Memory B cell (primary cell): Measurements from ENCODE around the gene UBE2F.
"Not testable (repeated sequence)": the region's sequence is repeated elsewhere in the genome, so short reads cannot be mapped to it uniquely, and the experiment has no call there.

ENCODE experiments used
- ATAC-seq: fragments of 150-1000 bp; cut with Tn5 transposase; 2 replicates; pipeline ENCODE4 v1.10.0; 2021; ENCODE audit warnings: low read depth, mild to moderate bottlenecking, moderate library complexity
- DNase-seq, 2 donors: peaks; one replicate each; pipeline ENCODE4 v3.0.0; 2022; ENCODE audit warnings: low spot score in 2 of 2
- H3K27ac Mint-ChIP-seq: one replicate; pipeline ENCODE4 v1.8.0; 2022; ENCODE audit warnings: mild to moderate bottlenecking, moderate library complexity, mixed read lengths
- H3K27me3 Mint-ChIP-seq: one replicate; pipeline ENCODE4 v1.8.0; 2022; ENCODE audit warnings: mixed read lengths
- H3K36me3 Mint-ChIP-seq: one replicate; pipeline ENCODE4 v1.8.0; 2022; ENCODE audit warnings: mild to moderate bottlenecking, mixed read lengths
- H3K4me1 Mint-ChIP-seq: one replicate; pipeline ENCODE4 v1.8.0; 2022; ENCODE audit warnings: mixed read lengths
- H3K4me3 Mint-ChIP-seq: one replicate; pipeline ENCODE4 v1.8.0; 2022; ENCODE audit warnings: mild to moderate bottlenecking, moderate library complexity, mixed read lengths
- H3K9me3 Mint-ChIP-seq: one replicate; pipeline ENCODE4 v1.8.0; 2022; ENCODE audit warnings: mixed read lengths

The UBE2F gene

GRCh38 chr2:237934186-237934585 is 32.6 kb upstream of the UBE2F start:
- peaks cover 3% of the 10 kb centered on the region for H3K9me3 Mint-ChIP-seq
- ATAC-seq, result no peak
- no peak for DNase-seq
- H3K27me3 Mint-ChIP-seq, result peaks cover 25% of the 10 kb centered on the region
- H3K36me3 Mint-ChIP-seq, result peaks cover 7% of the 10 kb centered on the region
- no peak overlapping the region for H3K27ac Mint-ChIP-seq
- H3K4me3 Mint-ChIP-seq, result no peak overlapping the region
- no peaks in the 10 kb centered on the region for H3K4me1 Mint-ChIP-seq

- no peak overlapping the region for H3K4me3 Mint-ChIP-seq
- no peak overlapping the region for H3K27ac Mint-ChIP-seq
These were observed 30.9 kb upstream of the UBE2F start for GRCh38 chr2:237935740-237936452.

GRCh38 chr2:237939251-237939650 is 27.6 kb upstream of the UBE2F start:
- ATAC-seq, result no peak
- Mint-ChIP-seq H3K27me3 (peaks cover 19% of the 10 kb centered on the region), H3K36me3 (no peaks in the 10 kb centered on the region), H3K4me1 (peaks cover 7% of the 10 kb centered on the region), H3K9me3 (no peaks in the 10 kb centered on the region), H3K27ac (no peak overlapping the region), H3K4me3 (no peak overlapping the region)
- DNase-seq, result no peak

More at GRCh38 chr2:237935740-237936452, 30.9 kb upstream of the UBE2F start:
- H3K4me1 Mint-ChIP-seq, result peaks cover 4% of the 10 kb centered on the region
- ATAC-seq (no peak), DNase-seq (no peak)
- no peaks in the 10 kb centered on the region for H3K9me3 Mint-ChIP-seq
- H3K36me3 Mint-ChIP-seq, result no peaks in the 10 kb centered on the region
- H3K27me3 Mint-ChIP-seq, result peaks cover 21% of the 10 kb centered on the region

DNA sequence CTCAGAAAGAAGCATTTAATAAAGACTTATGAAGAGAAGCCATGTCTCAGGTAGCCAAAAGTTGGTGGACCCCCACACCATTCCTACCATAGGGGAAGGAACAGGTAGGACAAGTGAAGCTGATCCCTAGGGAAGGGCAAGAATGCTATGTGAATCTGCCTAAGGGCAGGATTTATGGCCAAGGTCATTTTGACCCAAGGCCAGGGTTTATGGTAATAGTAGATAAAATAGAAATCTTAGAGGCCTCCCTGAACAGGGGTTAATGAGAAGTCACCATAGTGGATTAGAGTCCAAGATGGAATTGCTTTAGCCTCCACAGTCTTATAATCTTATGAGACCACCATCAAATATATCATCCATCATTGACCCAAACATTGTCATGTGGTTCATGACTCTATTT is 26.0 kb upstream of the UBE2F start:
- Mint-ChIP-seq H3K4me1 (peaks cover 7% of the 10 kb centered on the region), H3K27me3 (peaks cover 22% of the 10 kb centered on the region), H3K27ac (no peak overlapping the region), H3K9me3 (peaks cover 5% of the 10 kb centered on the region), H3K36me3 (peaks cover 3% of the 10 kb centered on the region), H3K4me3 (no peak overlapping the region)
- ATAC-seq (no peak), DNase-seq (no peak)

DNA sequence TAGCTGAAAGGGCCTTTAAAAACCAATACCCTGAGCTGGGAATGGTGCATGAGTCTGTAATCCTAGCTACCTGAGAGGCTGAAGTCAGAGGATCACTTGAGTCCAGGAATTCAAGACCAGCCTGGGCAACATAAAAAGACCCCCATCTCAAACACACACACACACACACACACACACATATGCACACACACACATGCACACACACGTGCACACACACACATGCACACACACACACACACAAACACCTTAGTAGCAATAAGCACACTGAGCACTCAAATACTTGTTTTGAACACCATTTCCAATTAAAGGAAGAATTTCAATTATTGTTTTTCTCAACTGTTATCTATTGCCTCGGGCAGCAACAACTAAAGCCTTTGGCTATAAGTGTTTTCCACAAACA is 25.6 kb upstream of the UBE2F start:
- H3K4me1 Mint-ChIP-seq, result peaks cover 7% of the 10 kb centered on the region
- peaks cover 8% of the 10 kb centered on the region for H3K9me3 Mint-ChIP-seq
- H3K4me3 Mint-ChIP-seq, result no peak overlapping the region
- no peak overlapping the region for H3K27ac Mint-ChIP-seq
- ATAC-seq, result no peak
- no peak for DNase-seq
- peaks cover 6% of the 10 kb centered on the region for H3K36me3 Mint-ChIP-seq
- peaks cover 22% of the 10 kb centered on the region for H3K27me3 Mint-ChIP-seq

GRCh38 chr2:237942513-237942899 is 24.3 kb upstream of the UBE2F start:
- Mint-ChIP-seq H3K27ac (no peak overlapping the region), H3K4me1 (peaks cover 7% of the 10 kb centered on the region), H3K4me3 (no peak overlapping the region), H3K9me3 (peaks cover 15% of the 10 kb centered on the region), H3K36me3 (peaks cover 13% of the 10 kb centered on the region), H3K27me3 (peaks cover 26% of the 10 kb centered on the region)
- no peak for ATAC-seq
- no peak for DNase-seq

- no peak overlapping the region for H3K27ac Mint-ChIP-seq
- H3K4me3 Mint-ChIP-seq, result no peak overlapping the region
- peaks cover 13% of the 10 kb centered on the region for H3K36me3 Mint-ChIP-seq
- peaks cover 26% of the 10 kb centered on the region for H3K27me3 Mint-ChIP-seq
- peaks cover 7% of the 10 kb centered on the region for H3K4me1 Mint-ChIP-seq
- ATAC-seq, result no peak
- no peak for DNase-seq
- peaks cover 15% of the 10 kb centered on the region for H3K9me3 Mint-ChIP-seq
These were observed 23.3 kb upstream of the UBE2F start for GRCh38 chr2:237943395-237944094.

GRCh38 chr2:237944302-237944701 is 22.5 kb upstream of the UBE2F start:
- no peak for ATAC-seq
- no peak for DNase-seq
- Mint-ChIP-seq H3K27me3 (peaks cover 29% of the 10 kb centered on the region), H3K4me3 (no peak overlapping the region), H3K27ac (no peak overlapping the region), H3K36me3 (peaks cover 13% of the 10 kb centered on the region), H3K4me1 (peaks cover 7% of the 10 kb centered on the region), H3K9me3 (peaks cover 15% of the 10 kb centered on the region)

DNA sequence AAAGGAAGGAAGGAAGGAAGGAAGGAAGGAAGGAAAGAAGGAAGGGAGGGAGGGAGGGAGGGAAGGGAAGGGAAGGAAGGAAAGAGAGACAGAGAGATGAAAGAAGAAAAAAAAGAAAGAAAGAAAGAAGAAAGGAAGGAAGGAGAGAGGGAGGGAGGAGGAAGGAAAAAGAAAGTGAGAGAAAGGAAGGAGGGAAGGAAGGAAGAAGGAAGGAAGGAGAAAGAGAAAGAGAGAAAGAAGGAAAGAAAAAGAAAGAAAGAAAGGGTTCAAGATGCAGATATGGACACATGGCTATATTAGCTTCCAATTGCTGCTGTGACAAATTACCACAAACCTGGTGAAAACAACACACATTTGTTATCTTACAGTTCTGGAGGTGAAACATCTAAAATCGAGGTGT is 20.4 kb upstream of the UBE2F start:
- ATAC-seq (no peak), DNase-seq (no peak)
- no peak overlapping the region for H3K27ac Mint-ChIP-seq
- no peak overlapping the region for H3K4me3 Mint-ChIP-seq
- peaks cover 13% of the 10 kb centered on the region for H3K36me3 Mint-ChIP-seq
- peaks cover 15% of the 10 kb centered on the region for H3K9me3 Mint-ChIP-seq
- H3K27me3 Mint-ChIP-seq, result peaks cover 27% of the 10 kb centered on the region
- H3K4me1 Mint-ChIP-seq, result peaks cover 3% of the 10 kb centered on the region

DNA sequence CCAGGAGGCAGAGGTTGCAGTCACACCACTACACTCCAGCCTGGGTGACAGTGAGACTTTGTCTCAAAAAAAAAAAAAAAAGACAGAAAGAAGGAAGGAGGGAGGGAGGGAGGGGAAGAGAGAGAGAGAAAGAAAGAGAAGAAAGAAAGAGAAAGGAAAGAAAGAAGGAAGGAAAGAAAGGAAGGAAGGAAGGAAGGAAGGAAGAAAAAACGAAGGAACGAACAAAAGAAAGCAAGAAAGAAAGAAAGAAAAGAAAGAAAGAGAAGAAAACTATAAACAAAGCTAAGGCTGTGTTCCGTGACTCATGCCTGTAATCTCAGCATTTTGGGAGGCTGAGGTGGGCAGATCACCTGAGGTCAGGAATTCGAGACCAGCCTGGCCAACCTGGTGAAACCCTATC is 15.5 kb upstream of the UBE2F start:
- not testable (repeated sequence) for H3K9me3 Mint-ChIP-seq, H3K27ac Mint-ChIP-seq, H3K36me3 Mint-ChIP-seq, H3K4me3 Mint-ChIP-seq, ATAC-seq, H3K4me1 Mint-ChIP-seq, DNase-seq
- H3K27me3 Mint-ChIP-seq, result peaks cover 14% of the 10 kb centered on the region

- DNase-seq (no peak), ATAC-seq (no peak)
- Mint-ChIP-seq H3K4me1 (peaks cover 3% of the 10 kb centered on the region), H3K27ac (no peak overlapping the region), H3K36me3 (peaks cover 4% of the 10 kb centered on the region), H3K27me3 (peaks cover 12% of the 10 kb centered on the region), H3K9me3 (peaks cover 4% of the 10 kb centered on the region), H3K4me3 (no peak overlapping the region)
These were observed 14.9 kb upstream of the UBE2F start for GRCh38 chr2:237951878-237952277.

GRCh38 chr2:237952851-237953250 is 14.0 kb upstream of the UBE2F start:
- H3K27ac Mint-ChIP-seq, result no peak overlapping the region
- no peak overlapping the region for H3K4me3 Mint-ChIP-seq
- no peak for ATAC-seq
- H3K27me3 Mint-ChIP-seq, result peaks cover 12% of the 10 kb centered on the region
- H3K36me3 Mint-ChIP-seq, result peaks cover 2% of the 10 kb centered on the region
- DNase-seq, result no peak
- no peaks in the 10 kb centered on the region for H3K9me3 Mint-ChIP-seq
- H3K4me1 Mint-ChIP-seq, result peaks cover 6% of the 10 kb centered on the region

DNA sequence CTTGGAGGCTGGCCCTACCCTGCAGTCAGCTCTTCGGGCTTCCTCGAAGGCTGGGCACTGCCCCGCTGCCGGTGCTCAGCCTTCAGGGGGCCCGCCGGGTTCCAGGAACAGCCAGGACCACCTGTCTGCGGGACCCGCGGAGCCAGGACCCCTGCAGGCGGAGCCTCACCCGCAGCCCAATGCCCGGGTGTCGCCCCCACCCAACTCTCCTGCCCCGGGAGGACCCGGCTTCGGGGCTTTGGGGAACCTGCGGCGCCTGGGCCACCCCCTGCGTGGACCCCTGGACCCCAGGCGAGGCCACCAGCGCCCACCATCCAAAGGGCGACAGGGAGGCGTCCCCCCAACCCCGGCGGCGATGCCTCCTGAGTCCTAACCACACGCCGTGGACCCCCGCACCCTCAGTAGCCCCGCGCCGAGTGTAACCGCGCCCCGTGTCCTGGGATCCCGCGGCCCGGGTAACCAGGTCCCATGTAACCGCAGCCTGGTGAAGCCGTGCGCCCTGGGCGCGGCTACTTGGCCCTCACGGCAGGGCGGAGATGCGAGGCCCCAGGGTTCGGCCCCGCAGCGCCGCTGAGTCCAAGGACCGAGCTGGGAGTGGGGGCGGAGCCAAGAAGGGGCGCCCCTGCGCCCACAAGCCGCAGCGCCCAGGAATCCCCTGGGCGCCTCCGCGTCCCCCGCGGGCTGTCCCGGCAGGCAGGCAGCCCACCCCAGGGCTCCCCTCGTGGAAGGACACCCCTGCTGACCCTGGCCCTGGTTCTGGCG is 11.0 kb upstream of the UBE2F start:
- H3K27ac Mint-ChIP-seq, result no peak overlapping the region
- peaks cover 12% of the 10 kb centered on the region for H3K27me3 Mint-ChIP-seq
- H3K4me3 Mint-ChIP-seq, result no peak overlapping the region
- peaks cover 6% of the 10 kb centered on the region for H3K4me1 Mint-ChIP-seq
- DNase-seq, result no peak
- H3K9me3 Mint-ChIP-seq, result no peaks in the 10 kb centered on the region
- ATAC-seq, result no peak
- H3K36me3 Mint-ChIP-seq, result peaks cover 2% of the 10 kb centered on the region

- H3K27ac Mint-ChIP-seq, result no peak overlapping the region
- no peaks in the 10 kb centered on the region for H3K9me3 Mint-ChIP-seq
- H3K27me3 Mint-ChIP-seq, result peaks cover 11% of the 10 kb centered on the region
- peaks cover 2% of the 10 kb centered on the region for H3K36me3 Mint-ChIP-seq
- peaks cover 6% of the 10 kb centered on the region for H3K4me1 Mint-ChIP-seq
- no peak for DNase-seq
- ATAC-seq, result no peak
- H3K4me3 Mint-ChIP-seq, result no peak overlapping the region
These were observed 10.4 kb upstream of the UBE2F start for GRCh38 chr2:237956402-237956736.
